NCI-H2196 treated with DMSO at 0.1 percent for 48 hours (cell line): Measurements from ENCODE around the gene PPRC1.
A peak's percentile ranks its signal among the peaks of the same experiment; 100 is the strongest.

Source experiments
- DNase-seq: peaks from one replicate; lab custom pipeline; 2025; ENCODE audit not compliant: unreplicated experiment; lab: John Stamatoyannopoulos, UW

PPRC1 gene

GRCh38 chr10:102132563-102133372 is at the start of gene PPRC1:
Gene PPRC1, plus strand, starts transcription at chr10:102133040. Its CDS starts 29 bp downstream, at chr10:102133069.
- peak; percentile 83 for DNase-seq

GRCh38 chr10:102083541-102083940 is 49.3 kb upstream of the PPRC1 start:
- no peak for DNase-seq

- no peak for DNase-seq
Measured at GRCh38 chr10:102085336-102085735, 47.5 kb upstream of the PPRC1 start.

GRCh38 chr10:102086196-102086595 is 46.6 kb upstream of the PPRC1 start:
- DNase-seq: no peak

- DNase-seq: no peak
Measured at GRCh38 chr10:102090772-102091171, 42.1 kb upstream of the PPRC1 start.

GRCh38 chr10:102096449-102096848 is 36.4 kb upstream of the PPRC1 start:
- no peak for DNase-seq

- no peak for DNase-seq
Measured at GRCh38 chr10:102101152-102101551, 31.7 kb upstream of the PPRC1 start.

GRCh38 chr10:102102421-102102820 is 30.4 kb upstream of the PPRC1 start:
- DNase-seq: no peak

GRCh38 chr10:102106998-102107397 is 25.8 kb upstream of the PPRC1 start:
- DNase-seq: no peak

- DNase-seq: no peak
Measured at GRCh38 chr10:102109166-102110116, 23.4 kb upstream of the PPRC1 start.

- DNase-seq: no peak
Measured at GRCh38 chr10:102111276-102111675, 21.6 kb upstream of the PPRC1 start.

- DNase-seq: no peak
Measured at GRCh38 chr10:102112210-102112817, 20.5 kb upstream of the PPRC1 start.

GRCh38 chr10:102113261-102113955 is 19.4 kb upstream of the PPRC1 start:
- DNase-seq: no peak

GRCh38 chr10:102113956-102114857 is 18.6 kb upstream of the PPRC1 start:
- DNase-seq: no peak

GRCh38 chr10:102114861-102115618 is 17.8 kb upstream of the PPRC1 start:
- peak; percentile 37 for DNase-seq

- no peak for DNase-seq
Measured at GRCh38 chr10:102115775-102116174, 17.1 kb upstream of the PPRC1 start.

GRCh38 chr10:102116656-102117055 is 16.2 kb upstream of the PPRC1 start:
- no peak for DNase-seq

GRCh38 chr10:102117391-102118159 is 15.3 kb upstream of the PPRC1 start:
- DNase-seq: peak; percentile 63
